OCI-LY1 (cell line): Measurements from ENCODE around the gene DESI2.

Experiments used
- H2AFZ ChIP-seq: fragments of 200-600 bp; sonication (generic), shearing (Covaris generic); 2 replicates; pipeline ENCODE4 v1.6.0; 2014; ENCODE audit warnings: antibody characterized with exemption, mild to moderate bottlenecking, low read length
- H3F3A ChIP-seq: fragments of 200-600 bp; sonication (generic), shearing (Covaris generic); 2 replicates; pipeline ENCODE4 v1.6.0; 2014; ENCODE audit warnings: mild to moderate bottlenecking, antibody characterized with exemption, low read length, moderate library complexity; ENCODE audit not compliant: insufficient read depth
- H3K27ac ChIP-seq: fragments of 200-600 bp; sonication (generic); 2 replicates; pipeline ENCODE4 v1.5.1; 2014; ENCODE audit warnings: low read length, mixed run types, mild to moderate bottlenecking, low read depth; ENCODE audit not compliant: poor library complexity, severe bottlenecking
- H3K27me3 ChIP-seq: fragments of 200-600 bp; sonication (generic); 2 replicates; pipeline ENCODE4 v1.6.0; 2014; ENCODE audit warnings: antibody characterized with exemption, mild to moderate bottlenecking, low read length, moderate library complexity; ENCODE audit not compliant: insufficient read depth
- H3K36me3 ChIP-seq: fragments of 200-600 bp; sonication (generic); 2 replicates; pipeline ENCODE4 v1.6.1; 2014; ENCODE audit warnings: mild to moderate bottlenecking, antibody characterized with exemption, low read length, moderate library complexity, mixed read lengths; ENCODE audit not compliant: insufficient read depth
- H3K4me1 ChIP-seq: fragments of 200-600 bp; sonication (generic); 2 replicates; pipeline ENCODE4 v1.5.1; 2014; ENCODE audit warnings: mild to moderate bottlenecking, low read length, moderate library complexity; ENCODE audit not compliant: insufficient read depth, severe bottlenecking
- H3K4me2 ChIP-seq: fragments of 200-600 bp; sonication (generic), shearing (Covaris generic); 2 replicates; pipeline ENCODE4 v1.6.1; 2014; ENCODE audit warnings: low read length
- H3K4me3 ChIP-seq: fragments of 200-600 bp; sonication (generic); 2 replicates; pipeline ENCODE4 v1.5.1; 2014; ENCODE audit warnings: low read length, low read depth, mild to moderate bottlenecking, mixed read lengths; ENCODE audit not compliant: poor library complexity, severe bottlenecking
- H3K79me2 ChIP-seq: fragments of 200-600 bp; shearing (Covaris generic); 2 replicates; pipeline ENCODE4 v1.6.1; 2016; ENCODE audit warnings: mixed run types, low read length, mixed read lengths; ENCODE audit not compliant: insufficient read depth
- H3K9ac ChIP-seq: fragments of 200-600 bp; sonication (generic), shearing (Covaris generic); 2 replicates; pipeline ENCODE4 v1.6.1; 2014; ENCODE audit warnings: mild to moderate bottlenecking, low read length, mixed read lengths
- H3K9me2 ChIP-seq: fragments of 200-600 bp; sonication (generic), shearing (Covaris generic); 2 replicates; pipeline ENCODE4 v1.6.1; 2014; ENCODE audit warnings: low read depth, mild to moderate bottlenecking, low read length, mixed read lengths
- H3K9me3 ChIP-seq: fragments of 200-600 bp; shearing (Covaris generic); 2 replicates; pipeline ENCODE4 v1.6.1; 2014; ENCODE audit warnings: low read length, mixed read lengths
- H4K20me1 ChIP-seq: fragments of 200-600 bp; sonication (generic), shearing (Covaris generic); 2 replicates; pipeline ENCODE4 v1.6.0; 2016; ENCODE audit warnings: mild to moderate bottlenecking, low read length; ENCODE audit not compliant: insufficient read depth
- CTCF ChIP-seq: fragments of 200-600 bp; sonication (generic), shearing (Covaris generic); IDR thresholded peaks from 2 replicates; pipeline ENCODE4 v1.5.1; 2017; ENCODE audit warnings: mild to moderate bottlenecking, antibody characterized with exemption, low read length, moderate library complexity, mixed read lengths
- EZH2 ChIP-seq: fragments of 200-600 bp; sonication (generic), shearing (Covaris generic); IDR thresholded peaks from 2 replicates; pipeline ENCODE4 v1.8.0; 2017; ENCODE audit warnings: borderline replicate concordance, mixed run types, mild to moderate bottlenecking, antibody characterized with exemption, low read length, moderate library complexity, mixed read lengths

DESI2 gene

DNA sequence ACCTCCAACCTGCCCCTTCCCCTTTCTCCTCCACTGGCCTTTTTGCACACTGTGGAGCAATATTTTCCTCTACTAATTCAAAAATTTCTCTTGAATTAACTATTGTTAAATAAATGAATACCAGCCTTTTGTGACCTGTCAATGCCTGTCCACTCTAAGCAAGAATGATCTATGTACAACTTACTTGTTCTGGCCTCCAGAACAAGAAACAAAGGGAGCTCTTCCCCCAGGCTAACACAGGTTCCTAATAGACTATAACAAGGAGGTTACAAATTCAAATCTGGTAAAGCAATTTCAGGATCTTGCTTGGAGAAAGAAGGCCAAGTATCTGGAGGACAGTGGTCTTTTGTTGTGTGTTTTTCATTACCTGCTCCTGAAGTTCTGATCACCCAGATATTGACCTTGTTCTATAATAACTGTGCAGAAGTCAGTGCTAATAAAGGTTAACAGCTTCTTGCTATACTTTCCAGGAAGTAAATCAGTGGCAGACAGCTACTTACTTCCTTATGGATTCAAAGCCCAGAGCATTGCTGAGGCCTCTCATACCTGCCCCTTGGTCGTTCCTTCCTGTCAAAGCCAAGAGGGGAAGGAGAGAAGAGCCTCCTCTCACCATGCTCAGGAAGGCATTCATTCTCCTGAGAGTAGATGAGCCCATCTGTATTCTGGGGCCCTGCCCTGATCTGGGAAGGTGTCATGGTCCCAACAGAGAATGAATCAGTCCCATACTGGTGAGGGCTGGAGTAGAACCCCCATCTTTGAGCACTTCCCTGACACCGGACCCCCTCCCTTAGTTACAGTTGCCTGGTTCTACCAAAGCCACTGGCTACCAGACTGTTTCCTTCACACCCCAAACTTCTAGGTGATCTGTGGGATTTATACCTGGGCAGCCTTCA, 56.8 kb downstream of the DESI2 start:
- Histone ChIP-seq H3K27ac (peak overlapping the region; percentile 69), H3K4me2 (0 out of 2 replicates have a peak overlapping the region, but pooled peaks have one; percentile 12), H3K9ac (peak overlapping the region; percentile 10; the same call in 1 of the 2 replicates), H3K27me3 (no peaks in the 10 kb centered on the region), H3F3A (no peaks in the 10 kb centered on the region; the same call in 1 of the 2 replicates), H2AFZ (no peak overlapping the region), H4K20me1 (no peaks in the 10 kb centered on the region), H3K36me3 (peaks cover 30% of the 10 kb centered on the region; the same call in 1 of the 2 replicates), H3K4me3 (no peak overlapping the region), H3K9me3 (no peaks in the 10 kb centered on the region), H3K79me2 (no peaks in the 10 kb centered on the region), H3K4me1 (peaks cover 30% of the 10 kb centered on the region), H3K9me2 (no peaks in the 10 kb centered on the region)
- TF ChIP-seq EZH2 (no peak), CTCF (no peak)

- Histone ChIP-seq H3K4me2 (peak overlapping the region; percentile 12; the same call in 1 of the 2 replicates), H3K27ac (peak overlapping the region; percentile 69), H3K9ac (peak overlapping the region; percentile 10; the same call in 1 of the 2 replicates), H3K9me2 (no peaks in the 10 kb centered on the region), H3K4me1 (peaks cover 30% of the 10 kb centered on the region), H4K20me1 (no peaks in the 10 kb centered on the region), H3K79me2 (no peaks in the 10 kb centered on the region), H3F3A (no peaks in the 10 kb centered on the region; the same call in 1 of the 2 replicates), H3K4me3 (no peak overlapping the region), H3K9me3 (no peaks in the 10 kb centered on the region), H3K36me3 (peaks cover 23% of the 10 kb centered on the region; the same call in 1 of the 2 replicates), H2AFZ (no peak overlapping the region), H3K27me3 (no peaks in the 10 kb centered on the region)
- TF ChIP-seq CTCF = no peak
- TF ChIP-seq EZH2 = no peak
These were observed 57.6 kb downstream of the DESI2 start for GRCh38 chr1:244710474-244711062.

- Histone ChIP-seq H3K4me3 (no peak overlapping the region), H3K9me3 (no peaks in the 10 kb centered on the region), H3K9ac (no peak overlapping the region), H3K4me1 (peaks cover 30% of the 10 kb centered on the region), H3K9me2 (no peaks in the 10 kb centered on the region), H3K4me2 (no peak overlapping the region), H3K36me3 (peaks cover 4% of the 10 kb centered on the region; the same call in 1 of the 2 replicates), H3K79me2 (no peaks in the 10 kb centered on the region), H3F3A (no peaks in the 10 kb centered on the region; the same call in 1 of the 2 replicates), H3K27me3 (no peaks in the 10 kb centered on the region), H3K27ac (no peak overlapping the region), H2AFZ (no peak overlapping the region), H4K20me1 (no peaks in the 10 kb centered on the region)
- no peak for TF ChIP-seq CTCF
- TF ChIP-seq EZH2 = no peak
These were observed 59.7 kb downstream of the DESI2 start for GRCh38 chr1:244712669-244713068.
